DLD1 (cell line): ENCODE results near the gene SPOCK3.

Source experiments
- in situ Hi-C: cut with HindIII; loops from 2 replicates; pipeline ENCODE4 v1.10.0; 2017; ENCODE audit warnings: low sequenced_read_pairs

The SPOCK3 gene

GRCh38 chr4:167176723-167177367 lies 57.4 kb downstream of the SPOCK3 start:
- in situ Hi-C loops: no loop called here

- in situ Hi-C loops: no loop called here
Observed at GRCh38 chr4:167171928-167172327, 62.4 kb downstream of the SPOCK3 start.

GRCh38 chr4:167168611-167169010 lies 65.7 kb downstream of the SPOCK3 start:
- in situ Hi-C loops: no loop called here

GRCh38 chr4:167150587-167150986 lies 83.7 kb downstream of the SPOCK3 start:
- in situ Hi-C loops: no loop called here

- in situ Hi-C loops: no loop called here
Observed at GRCh38 chr4:167144605-167145004, 89.7 kb downstream of the SPOCK3 start.

- in situ Hi-C loops: no loop called here
Observed at GRCh38 chr4:167143018-167143417, 91.3 kb downstream of the SPOCK3 start.

GRCh38 chr4:167136270-167136669 lies 98.0 kb downstream of the SPOCK3 start:
- in situ Hi-C loops: no loop called here

- in situ Hi-C loops: no loop called here
Observed at GRCh38 chr4:167129146-167129545, 105.1 kb downstream of the SPOCK3 start.

GRCh38 chr4:167119392-167119791 lies 114.9 kb downstream of the SPOCK3 start:
- in situ Hi-C loops: no loop called here

GRCh38 chr4:167117273-167117672 lies 117.0 kb downstream of the SPOCK3 start:
- in situ Hi-C loops: no loop called here

- in situ Hi-C loops: no loop called here
Observed at GRCh38 chr4:167114416-167114971, 119.8 kb downstream of the SPOCK3 start.

GRCh38 chr4:167111622-167112021 lies 122.7 kb downstream of the SPOCK3 start:
- in situ Hi-C loops: no loop called here

GRCh38 chr4:167111092-167111491 lies 123.2 kb downstream of the SPOCK3 start:
- in situ Hi-C loops: no loop called here

- in situ Hi-C loops: no loop called here
Observed at GRCh38 chr4:167109859-167110258, 124.4 kb downstream of the SPOCK3 start.

GRCh38 chr4:167105857-167106256 lies 128.4 kb downstream of the SPOCK3 start:
- in situ Hi-C loops: no loop called here

- in situ Hi-C loops: no loop called here
Observed at GRCh38 chr4:167102475-167102874, 131.8 kb downstream of the SPOCK3 start.

GRCh38 chr4:167101035-167101434 lies 133.3 kb downstream of the SPOCK3 start:
- in situ Hi-C loops: no loop called here

- in situ Hi-C loops: no loop called here
Observed at GRCh38 chr4:167100120-167100519, 134.2 kb downstream of the SPOCK3 start.

- in situ Hi-C loops: no loop called here
Observed at GRCh38 chr4:167088115-167088514, 146.2 kb downstream of the SPOCK3 start.

GRCh38 chr4:167084321-167084720 lies 150.0 kb downstream of the SPOCK3 start:
- in situ Hi-C loops: no loop called here

- in situ Hi-C loops: no loop called here
Observed at GRCh38 chr4:167079762-167080161, 154.5 kb downstream of the SPOCK3 start.

- in situ Hi-C loops: no loop called here
Observed at GRCh38 chr4:167052631-167053091, 181.6 kb downstream of the SPOCK3 start.

GRCh38 chr4:167049257-167049656 lies 185.0 kb downstream of the SPOCK3 start:
- in situ Hi-C loops: no loop called here
